Measurements from ENCODE around the gene AGBL4.

GRCh38 chr1:49842596-49842995 is 181.2 kb downstream of the AGBL4 start:
- no peak for TF ChIP-seq ZNF274 (IDR thresholded peaks at IDR 0.05; ENCODE audit: low read depth, low read length)
- TF ChIP-seq CTCF (IDR thresholded peaks at IDR 0.05 in 2 of 3, conservative IDR thresholded peaks at IDR 0.05 in 1 of 3; ENCODE audit: borderline replicate concordance in 1 of 3, insufficient read depth in 1 of 3, low read depth in 2 of 3, low read length in 2 of 3), result no peak
- TF ChIP-seq POLR2AphosphoS5 (IDR thresholded peaks at IDR 0.05; ENCODE audit: low read depth, low read length), result no peak
- no peak for TF ChIP-seq ATF3 (IDR thresholded peaks at IDR 0.05)

Measured in HCT116 (cell line).